ENCODE measurements around the gene SMARCB1.

DNA sequence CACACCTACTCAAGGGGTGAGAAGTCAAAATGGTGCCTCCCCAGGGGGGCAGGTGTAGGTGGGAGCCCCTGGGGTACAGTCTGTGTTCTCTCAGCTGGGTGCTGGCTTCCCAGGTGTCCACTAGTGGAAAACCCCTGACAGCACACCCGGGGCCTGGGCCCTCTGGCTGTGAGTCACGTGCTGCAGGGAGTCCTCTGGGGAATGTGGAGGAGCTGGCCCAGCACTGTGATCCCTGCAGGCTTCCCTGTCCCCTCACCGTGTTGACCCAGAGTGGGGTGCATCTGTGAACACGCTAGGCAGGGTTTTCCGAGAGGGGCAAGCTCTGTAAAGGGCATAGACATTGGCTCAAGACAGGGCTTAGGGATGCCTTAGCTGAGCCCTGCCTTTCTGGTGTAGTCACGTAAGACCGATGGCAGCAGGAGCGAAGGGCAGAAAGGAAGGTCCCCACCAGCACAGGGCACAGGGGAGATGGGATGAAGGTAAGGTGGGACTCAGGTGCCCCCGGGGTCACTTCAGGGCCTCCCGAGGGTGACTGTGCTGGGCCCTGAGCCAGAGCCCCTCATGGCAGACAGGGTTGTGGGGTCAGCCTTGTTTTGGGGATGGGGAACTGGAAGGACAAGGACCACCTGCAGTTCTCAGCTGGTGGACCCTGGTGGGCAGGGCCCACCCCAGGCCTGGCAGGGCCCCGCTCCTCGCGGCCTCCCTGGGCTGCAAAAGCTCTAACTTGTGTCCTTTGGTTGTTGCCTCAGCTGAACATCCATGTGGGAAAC lies 37.9 kb downstream of the SMARCB1 start:
- TF ChIP-seq, protein P1, sequence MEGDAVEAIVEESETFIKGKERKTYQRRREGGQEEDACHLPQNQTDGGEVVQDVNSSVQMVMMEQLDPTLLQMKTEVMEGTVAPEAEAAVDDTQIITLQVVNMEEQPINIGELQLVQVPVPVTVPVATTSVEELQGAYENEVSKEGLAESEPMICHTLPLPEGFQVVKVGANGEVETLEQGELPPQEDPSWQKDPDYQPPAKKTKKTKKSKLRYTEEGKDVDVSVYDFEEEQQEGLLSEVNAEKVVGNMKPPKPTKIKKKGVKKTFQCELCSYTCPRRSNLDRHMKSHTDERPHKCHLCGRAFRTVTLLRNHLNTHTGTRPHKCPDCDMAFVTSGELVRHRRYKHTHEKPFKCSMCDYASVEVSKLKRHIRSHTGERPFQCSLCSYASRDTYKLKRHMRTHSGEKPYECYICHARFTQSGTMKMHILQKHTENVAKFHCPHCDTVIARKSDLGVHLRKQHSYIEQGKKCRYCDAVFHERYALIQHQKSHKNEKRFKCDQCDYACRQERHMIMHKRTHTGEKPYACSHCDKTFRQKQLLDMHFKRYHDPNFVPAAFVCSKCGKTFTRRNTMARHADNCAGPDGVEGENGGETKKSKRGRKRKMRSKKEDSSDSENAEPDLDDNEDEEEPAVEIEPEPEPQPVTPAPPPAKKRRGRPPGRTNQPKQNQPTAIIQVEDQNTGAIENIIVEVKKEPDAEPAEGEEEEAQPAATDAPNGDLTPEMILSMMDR (IDR thresholded peaks at IDR 0.05) = no peak
- no peak for TF ChIP-seq POLR2A (IDR thresholded peaks at IDR 0.05)
